DOHH2 (cell line): ENCODE data around the gene PDE4C.

ENCODE experiments used
- EZH2phosphoT487 ChIP-seq: fragments of 200-600 bp; sonication (generic); IDR thresholded peaks from 2 replicates; pipeline ENCODE4 v1.6.1; 2017; ENCODE audit warnings: borderline replicate concordance, mild to moderate bottlenecking, antibody characterized with exemption, low read length, moderate library complexity, mixed read lengths
- TF ChIP-seq, protein P1 (sequence below): fragments of 200-600 bp; sonication (generic); IDR thresholded peaks from one replicate; pipeline ENCODE4 v1.5.1; 2014; ENCODE audit warnings: antibody characterized with exemption, mild to moderate bottlenecking, low read depth, low read length; ENCODE audit not compliant: poor library complexity, severe bottlenecking

DNA sequence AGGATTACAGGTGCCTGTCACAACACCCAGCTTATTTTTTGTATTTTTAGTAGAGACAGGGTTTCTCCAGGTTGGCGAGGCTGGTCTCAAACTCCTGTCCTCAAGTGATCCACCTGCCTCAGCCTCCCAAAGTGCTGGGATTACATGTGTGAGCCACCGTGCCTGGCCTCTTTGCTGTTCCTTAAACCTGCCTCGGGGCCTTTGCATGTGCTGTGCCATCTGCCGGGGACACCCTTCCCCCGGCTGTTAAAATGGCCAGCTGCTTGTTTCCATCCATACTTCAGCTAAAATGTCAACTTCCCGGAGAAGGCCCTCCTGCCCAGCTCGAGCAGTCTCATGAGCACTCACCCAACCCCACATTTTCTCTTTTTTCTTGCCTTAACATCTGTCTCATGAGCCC is 19.1 kb upstream of the PDE4C start:
- TF ChIP-seq, protein P1, sequence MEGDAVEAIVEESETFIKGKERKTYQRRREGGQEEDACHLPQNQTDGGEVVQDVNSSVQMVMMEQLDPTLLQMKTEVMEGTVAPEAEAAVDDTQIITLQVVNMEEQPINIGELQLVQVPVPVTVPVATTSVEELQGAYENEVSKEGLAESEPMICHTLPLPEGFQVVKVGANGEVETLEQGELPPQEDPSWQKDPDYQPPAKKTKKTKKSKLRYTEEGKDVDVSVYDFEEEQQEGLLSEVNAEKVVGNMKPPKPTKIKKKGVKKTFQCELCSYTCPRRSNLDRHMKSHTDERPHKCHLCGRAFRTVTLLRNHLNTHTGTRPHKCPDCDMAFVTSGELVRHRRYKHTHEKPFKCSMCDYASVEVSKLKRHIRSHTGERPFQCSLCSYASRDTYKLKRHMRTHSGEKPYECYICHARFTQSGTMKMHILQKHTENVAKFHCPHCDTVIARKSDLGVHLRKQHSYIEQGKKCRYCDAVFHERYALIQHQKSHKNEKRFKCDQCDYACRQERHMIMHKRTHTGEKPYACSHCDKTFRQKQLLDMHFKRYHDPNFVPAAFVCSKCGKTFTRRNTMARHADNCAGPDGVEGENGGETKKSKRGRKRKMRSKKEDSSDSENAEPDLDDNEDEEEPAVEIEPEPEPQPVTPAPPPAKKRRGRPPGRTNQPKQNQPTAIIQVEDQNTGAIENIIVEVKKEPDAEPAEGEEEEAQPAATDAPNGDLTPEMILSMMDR, result no peak
- no peak for TF ChIP-seq EZH2phosphoT487
